WTC11 (cell line): Measurements from ENCODE around the gene ZNF648.

ENCODE experiments used
- ATF1 ChIP-seq: sonication (generic); formaldehyde crosslinking; IDR thresholded peaks from 2 replicates; pipeline ENCODE4 v1.8.1; 2023; ENCODE audit warnings: mild to moderate bottlenecking, moderate library complexity, missing genetic modification reagents
- TF ChIP-seq, protein P1 (sequence below): sonication (generic); formaldehyde crosslinking; IDR thresholded peaks from 2 replicates; pipeline ENCODE4 v1.8.1; 2023; ENCODE audit warnings: mild to moderate bottlenecking, missing genetic modification reagents, moderate library complexity

DNA sequence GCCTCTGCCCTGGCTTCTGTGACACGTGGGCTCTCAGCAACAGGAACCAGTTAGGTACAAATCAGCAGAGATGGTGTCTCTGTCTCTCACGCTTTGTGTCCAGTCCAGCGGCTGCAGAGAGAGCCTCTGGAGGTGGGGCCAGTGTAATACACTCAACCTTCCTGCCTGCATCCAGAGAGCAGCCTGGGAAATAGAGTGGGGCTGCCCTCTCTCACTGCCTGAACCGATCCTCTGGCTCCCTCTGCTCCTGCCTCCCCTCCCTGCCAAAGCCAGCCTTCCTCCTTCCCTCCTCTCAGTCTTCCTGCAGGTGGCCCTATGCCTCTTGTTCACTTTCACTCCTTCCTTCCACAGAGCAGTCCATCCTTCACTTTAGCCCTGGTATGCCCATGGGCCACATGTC lies at the start of gene ZNF648:
- TF ChIP-seq ATF1 (CRISPR knock-in tag), result no peak
- TF ChIP-seq, protein P1, sequence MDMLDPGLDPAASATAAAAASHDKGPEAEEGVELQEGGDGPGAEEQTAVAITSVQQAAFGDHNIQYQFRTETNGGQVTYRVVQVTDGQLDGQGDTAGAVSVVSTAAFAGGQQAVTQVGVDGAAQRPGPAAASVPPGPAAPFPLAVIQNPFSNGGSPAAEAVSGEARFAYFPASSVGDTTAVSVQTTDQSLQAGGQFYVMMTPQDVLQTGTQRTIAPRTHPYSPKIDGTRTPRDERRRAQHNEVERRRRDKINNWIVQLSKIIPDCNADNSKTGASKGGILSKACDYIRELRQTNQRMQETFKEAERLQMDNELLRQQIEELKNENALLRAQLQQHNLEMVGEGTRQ, result no peak
